NOMO-1 (cell line): ENCODE results near the gene KIF19.

Experiments
- DNase-seq, 2 experiments: peaks; one replicate each; lab custom pipeline; 2025; ENCODE audit not compliant: unreplicated experiment in 2 of 2; lab: John Stamatoyannopoulos, UW

Gene KIF19

DNA sequence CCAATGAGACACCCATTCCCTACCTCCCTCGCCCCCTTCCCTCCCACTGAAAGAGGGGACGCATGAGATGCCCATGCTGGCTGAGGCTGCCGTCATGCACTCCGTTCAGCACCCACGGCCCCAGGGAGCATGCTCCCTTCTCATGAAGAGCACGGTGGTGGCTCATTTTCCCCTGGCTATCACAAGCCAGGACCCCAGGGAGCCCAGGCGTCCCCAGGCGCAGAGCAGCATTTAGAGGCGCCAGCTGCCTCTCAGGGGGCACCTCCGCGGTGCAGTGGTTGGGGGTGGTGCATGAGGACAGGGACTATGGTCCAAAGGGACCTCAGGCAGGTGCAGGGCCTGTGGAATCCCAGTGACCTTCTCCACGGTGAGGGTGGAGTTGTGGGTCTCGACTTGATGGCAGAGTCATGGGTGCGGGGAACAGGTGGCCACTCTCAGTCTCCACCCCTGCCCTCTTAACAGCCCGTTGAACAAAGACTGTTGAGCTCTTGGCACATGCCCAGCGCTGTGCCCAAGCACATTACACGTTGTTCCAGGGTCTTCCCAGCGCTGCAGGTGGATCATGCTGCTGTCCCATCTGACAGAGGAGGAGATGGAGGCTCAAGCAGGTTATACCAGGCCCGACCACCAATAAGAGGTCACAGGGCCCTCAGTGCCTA lies 13.6 kb downstream of the KIF19 start:
- DNase-seq = no peak

DNA sequence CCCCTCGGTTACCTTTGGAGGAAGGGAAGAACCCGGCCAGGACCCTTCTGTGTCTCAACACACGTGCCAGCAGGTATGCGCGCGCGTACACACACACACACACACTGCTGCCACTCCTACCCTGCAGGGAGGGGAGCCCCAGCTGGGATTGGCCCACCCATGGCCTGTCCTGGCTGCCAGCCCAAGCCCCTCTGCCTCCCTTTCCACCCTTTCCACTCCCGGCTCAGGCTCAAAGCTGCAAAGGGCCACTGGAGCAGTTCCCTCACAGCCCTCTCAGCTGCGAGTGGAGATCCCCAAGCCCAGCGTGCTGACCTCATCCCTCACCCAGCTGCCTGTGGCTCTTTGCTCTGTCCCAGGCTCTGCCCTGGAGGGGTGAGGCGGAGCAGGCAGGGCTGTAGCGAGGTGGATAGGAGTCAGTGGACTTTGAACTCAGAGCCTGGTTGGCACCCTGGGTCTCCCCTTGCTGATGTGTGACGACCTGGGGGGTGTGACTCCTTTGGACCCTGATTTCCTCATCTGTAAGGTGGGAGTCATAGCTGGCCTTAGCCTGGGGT lies 14.5 kb downstream of the KIF19 start:
- no peak for DNase-seq

DNA sequence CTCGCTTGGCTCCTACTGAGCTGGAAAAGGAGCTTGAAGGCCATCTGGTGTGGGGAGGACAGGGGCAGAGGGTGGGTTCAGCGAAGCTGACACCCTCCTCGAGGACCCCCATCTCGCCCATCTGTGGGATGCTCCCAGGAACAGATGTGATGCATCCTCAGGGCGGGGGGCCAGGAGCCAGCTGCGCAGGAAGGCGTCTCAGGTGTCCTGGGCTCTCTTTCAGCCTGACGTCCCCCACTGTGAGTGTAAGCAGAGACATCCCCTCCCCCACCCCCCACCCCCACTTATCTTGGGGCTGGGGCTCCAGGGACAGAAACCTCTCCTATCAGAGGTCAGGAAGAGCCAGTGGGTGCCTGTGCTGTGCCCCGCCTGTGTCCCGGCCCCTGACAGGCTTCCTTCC lies 16.2 kb downstream of the KIF19 start:
- no peak for DNase-seq

DNA sequence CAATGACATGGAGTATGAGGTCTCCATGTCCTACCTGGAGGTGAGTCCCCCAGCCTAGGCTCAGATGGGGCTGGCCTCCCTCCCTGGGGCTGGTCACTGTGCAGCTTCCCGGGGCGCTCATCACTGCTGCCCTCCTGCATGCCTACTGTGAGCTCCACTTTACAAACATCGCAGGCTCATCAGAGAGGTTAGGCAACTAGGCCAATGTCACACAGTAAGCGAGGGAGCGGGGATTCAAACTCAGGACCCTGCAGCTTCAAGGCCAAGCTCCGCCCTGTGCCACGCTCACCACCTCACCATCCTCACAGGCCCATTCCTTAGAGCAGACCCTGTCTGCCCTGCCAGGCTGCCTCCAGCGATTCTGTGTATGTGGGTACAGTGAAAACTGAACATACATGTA lies 17.1 kb downstream of the KIF19 start:
- no peak for DNase-seq

DNA sequence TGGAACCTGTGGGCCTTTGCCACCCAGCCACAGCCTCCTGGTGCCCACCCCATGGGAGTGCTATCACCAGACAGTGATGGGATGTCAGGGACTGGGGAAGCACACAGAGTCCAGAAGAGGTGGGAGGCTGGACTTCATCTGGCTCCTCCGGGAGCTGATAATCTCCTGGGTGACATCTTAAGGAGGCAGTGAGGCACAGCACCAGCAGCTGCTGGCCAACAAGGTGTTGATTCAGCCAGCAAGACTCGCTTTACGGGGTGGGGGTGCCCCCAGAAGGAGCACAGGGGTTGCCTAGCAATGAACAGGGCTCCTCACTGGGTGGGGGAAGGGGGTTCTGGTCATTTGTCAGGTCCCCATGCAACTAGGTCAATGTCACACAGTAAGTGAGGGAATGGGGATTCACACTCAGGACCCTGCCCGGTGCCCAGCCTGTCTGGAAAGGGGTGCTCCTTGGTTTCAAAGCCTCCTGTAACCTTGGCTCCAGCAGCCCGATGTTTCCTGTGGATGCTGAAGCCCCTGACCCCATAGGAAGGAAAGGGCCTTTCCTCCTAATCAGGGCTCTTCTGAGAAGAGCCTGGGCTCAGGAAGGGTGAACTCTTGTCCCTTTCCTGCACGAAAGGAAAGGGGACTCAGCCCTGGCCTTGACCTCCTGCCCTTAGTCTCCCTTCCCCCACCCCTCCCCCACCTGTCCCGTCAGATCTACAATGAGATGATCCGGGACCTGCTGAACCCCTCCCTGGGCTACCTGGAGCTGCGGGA lies 17.7 kb downstream of the KIF19 start:
- DNase-seq = no peak

DNA sequence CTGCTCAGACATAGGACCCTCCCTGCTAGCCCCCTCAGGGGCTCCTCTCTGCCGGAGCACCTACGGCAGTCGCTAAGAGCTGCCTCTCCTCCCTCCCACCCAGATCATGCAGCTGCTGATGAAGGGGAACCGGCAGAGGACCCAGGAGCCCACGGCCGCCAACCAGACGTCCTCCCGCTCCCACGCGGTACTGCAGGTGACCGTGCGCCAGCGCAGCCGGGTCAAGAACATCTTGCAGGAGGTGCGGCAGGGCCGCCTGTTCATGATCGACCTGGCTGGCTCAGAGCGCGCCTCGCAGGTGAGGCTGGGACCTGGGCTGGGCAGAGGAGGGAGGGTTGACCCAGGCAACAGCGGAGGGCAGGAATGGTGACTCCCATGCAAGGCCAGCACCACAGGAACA lies 18.6 kb downstream of the KIF19 start:
- no peak for DNase-seq

DNA sequence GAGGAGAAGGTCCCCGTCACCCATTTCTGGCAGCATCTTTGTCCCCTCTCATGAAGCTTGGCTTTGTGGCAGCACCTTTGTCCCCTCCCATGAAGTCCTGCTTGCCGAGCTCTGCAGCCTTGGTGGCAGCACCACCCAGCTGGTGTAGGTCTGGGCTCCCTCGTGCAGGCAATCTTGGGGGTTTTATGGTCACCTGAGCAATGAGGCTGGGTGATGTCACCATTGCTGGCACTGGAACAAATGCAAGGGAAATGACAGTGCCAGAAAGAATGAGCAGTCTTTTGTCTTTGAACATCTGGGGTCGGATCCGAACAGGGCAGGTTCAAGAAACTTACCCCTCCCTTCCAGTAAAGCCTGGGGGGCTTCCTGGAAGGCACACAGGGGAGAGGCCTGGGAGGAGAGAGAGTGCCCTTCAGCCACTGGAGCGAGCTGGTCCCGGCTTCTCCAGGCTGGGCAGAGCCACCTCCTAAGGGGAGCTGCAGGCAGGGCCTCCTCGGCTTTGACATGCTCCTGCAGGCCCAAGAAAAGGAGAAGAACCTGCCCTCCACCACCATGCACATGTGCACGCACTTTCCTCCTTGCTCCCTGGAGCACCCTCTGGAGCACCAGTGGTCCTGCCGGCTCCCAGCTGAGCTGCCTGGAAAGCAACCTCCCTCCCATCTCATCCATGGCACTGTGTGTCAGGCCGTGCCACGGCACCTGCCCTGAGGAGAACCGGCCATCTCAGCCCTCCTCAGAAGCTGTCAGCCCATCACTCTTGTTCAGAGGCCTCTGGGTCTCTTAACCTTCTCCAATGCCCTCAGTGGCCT lies 19.6 kb downstream of the KIF19 start:
- no peak for DNase-seq

DNA sequence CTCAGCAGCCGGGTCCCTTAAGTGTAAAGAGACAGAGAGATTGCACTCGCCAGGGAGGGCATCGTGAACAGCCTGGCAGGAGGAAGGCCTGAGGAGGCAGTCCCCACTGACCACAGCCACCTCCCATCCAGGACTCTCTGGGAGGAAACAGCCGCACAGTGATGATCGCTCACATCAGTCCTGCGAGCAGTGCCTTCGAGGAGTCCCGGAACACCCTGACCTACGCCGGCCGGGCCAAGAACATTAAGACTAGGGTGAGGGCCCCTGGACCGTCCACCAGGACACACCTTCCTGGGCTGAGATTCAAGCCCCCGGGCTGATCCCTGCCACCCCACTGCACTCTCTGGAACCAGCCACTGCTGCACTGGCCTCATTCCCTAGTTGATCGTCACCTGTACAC lies 21.6 kb downstream of the KIF19 start:
- DNase-seq = no peak

DNA sequence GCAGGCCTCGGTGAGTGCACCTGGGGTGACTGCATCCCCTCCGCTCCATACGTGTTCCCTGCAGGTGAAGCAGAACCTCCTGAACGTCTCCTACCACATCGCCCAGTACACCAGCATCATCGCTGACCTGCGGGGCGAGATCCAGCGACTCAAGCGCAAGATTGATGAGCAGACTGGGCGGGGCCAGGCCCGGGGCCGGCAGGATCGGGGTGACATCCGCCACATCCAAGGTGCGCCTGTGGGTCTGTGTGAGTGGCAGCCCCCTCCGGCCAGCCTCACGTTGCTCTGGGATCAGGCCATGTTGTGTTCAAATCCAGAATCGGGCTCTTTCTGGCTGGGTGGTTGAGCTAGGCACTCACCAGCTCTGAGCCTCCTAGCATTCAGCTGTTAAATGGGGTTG lies 23.1 kb downstream of the KIF19 start:
- DNase-seq = no peak

DNA sequence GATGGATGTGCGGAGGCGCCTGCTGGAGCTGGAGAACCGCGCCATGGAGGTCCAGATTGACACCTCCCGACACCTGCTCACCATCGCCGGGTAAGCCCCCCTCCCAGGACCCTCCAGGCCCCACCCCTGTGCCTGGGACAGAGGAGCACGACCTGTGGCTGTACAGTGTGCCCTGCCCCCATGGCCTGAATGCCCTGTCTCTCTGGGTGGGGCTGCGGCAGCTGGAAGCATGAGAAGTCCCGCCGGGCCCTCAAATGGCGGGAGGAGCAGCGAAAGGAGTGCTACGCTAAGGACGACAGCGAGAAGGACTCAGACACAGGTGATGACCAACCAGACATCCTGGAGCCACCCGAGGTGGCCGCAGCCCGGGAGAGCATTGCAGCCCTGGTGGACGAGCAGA lies 24.5 kb downstream of the KIF19 start:
- no peak for DNase-seq

DNA sequence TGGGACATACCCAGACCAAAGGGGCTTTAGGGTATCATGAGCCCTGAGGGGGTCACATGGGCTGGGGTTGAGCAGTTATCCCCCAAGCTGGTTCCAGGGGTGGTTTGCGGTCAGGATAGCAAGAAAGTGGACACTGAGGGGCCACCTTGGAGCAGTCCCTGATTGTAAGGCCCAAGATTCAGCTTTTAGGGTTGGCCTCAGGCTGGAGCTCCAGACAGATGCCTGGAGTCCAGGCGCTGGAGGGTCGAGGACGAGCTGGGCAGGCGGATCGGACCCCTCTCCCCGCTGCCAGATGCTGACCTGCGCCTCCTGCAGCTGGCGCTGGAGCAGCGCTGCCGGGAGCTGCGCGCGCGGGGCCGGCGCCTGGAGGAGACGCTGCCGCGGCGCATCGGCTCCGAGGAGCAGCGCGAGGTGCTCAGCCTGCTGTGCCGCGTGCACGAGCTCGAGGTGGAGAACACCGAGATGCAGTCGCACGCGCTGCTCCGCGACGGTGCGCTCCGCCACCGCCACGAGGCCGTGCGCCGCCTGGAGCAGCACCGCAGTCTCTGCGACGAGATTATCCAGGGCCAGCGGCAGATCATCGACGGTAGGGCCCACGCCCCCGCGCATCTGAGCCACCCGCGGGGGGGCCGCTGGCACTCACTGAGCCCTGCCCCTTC lies 25.7 kb downstream of the KIF19 start:
- no peak for DNase-seq

DNA sequence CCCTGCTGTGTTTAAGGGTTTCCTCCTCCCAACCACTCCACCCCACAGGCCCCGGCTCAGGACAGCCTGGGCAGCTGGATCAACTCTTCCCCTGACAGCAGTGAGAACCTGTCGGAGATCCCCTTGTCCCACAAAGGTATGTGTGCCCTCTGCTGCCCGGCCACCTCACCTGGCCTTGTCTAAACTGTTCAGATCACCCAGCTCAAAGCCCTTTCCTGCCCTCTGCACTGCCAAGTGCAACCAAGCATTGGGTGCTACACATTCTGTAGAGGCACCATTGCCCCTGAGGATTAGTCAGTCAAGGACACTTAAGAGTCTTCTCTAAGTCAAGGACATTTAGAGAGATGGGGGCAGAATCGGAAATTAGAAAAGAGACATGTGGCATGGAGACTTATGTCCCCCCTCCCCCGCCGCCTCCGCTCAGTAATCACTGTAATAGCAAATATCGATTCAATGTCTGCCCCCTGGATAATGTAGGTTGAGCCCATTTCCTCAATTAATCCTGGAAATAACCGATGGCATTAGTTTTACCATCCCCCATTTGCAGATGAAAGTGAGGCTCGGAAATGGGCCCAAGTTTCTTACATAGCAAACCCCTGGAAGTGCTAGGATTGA lies 27.5 kb downstream of the KIF19 start:
- no peak for DNase-seq

DNA sequence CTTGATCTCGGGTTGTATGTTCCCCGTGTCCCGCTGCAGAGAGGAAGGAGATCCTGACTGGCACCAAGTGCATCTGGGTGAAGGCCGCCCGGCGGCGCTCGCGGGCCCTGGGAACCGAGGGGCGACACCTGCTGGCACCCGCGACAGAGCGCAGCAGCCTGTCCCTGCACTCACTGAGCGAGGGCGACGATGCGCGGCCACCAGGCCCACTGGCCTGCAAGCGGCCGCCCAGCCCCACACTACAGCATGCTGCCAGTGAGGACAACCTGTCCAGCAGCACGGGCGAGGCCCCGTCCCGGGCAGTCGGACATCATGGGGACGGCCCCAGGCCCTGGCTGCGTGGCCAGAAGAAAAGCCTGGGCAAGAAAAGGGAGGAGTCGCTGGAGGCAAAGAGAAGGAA lies 28.1 kb downstream of the KIF19 start:
- peak; percentile 55 to 65 for DNase-seq

DNA sequence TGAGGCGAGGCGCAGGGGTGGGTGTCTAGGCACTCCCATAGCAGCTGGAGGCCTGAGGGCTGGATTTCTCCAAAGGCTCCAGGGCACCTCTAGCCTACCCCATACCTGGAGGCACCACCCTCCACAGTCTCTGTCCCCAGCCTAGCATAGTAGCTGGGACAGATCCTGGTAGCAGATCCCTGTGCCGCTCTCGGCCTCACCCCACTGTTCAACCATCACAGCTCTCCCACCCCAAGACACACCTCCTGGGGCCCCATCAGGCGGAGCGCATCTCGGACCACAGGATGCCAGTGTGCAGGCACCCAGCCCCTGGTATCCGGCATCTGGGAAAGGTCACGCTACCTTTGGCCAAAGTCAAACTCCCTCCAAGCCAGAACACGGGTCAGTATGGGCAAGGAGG lies 28.5 kb downstream of the KIF19 start:
- DNase-seq = no peak

DNA sequence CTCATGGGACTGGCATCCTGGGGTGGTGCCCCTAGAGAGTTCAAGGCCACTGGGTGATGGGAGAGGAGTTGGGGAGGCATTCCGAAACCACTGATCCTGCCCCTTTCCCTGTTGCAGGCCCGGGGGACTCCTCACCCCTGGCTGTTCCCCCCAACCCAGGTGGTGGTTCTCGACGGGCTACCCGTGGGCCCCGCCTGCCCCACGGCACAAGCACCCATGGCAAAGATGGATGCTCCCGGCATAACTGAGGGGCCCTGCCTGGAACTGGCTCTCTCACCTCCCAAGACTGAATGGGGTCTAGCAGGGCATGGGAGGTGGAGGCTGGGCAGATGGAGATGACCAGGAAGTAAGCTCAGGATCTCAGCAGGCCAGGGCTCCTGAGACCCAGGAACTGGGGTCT lies 29.0 kb downstream of the KIF19 start:
- no peak for DNase-seq

DNA sequence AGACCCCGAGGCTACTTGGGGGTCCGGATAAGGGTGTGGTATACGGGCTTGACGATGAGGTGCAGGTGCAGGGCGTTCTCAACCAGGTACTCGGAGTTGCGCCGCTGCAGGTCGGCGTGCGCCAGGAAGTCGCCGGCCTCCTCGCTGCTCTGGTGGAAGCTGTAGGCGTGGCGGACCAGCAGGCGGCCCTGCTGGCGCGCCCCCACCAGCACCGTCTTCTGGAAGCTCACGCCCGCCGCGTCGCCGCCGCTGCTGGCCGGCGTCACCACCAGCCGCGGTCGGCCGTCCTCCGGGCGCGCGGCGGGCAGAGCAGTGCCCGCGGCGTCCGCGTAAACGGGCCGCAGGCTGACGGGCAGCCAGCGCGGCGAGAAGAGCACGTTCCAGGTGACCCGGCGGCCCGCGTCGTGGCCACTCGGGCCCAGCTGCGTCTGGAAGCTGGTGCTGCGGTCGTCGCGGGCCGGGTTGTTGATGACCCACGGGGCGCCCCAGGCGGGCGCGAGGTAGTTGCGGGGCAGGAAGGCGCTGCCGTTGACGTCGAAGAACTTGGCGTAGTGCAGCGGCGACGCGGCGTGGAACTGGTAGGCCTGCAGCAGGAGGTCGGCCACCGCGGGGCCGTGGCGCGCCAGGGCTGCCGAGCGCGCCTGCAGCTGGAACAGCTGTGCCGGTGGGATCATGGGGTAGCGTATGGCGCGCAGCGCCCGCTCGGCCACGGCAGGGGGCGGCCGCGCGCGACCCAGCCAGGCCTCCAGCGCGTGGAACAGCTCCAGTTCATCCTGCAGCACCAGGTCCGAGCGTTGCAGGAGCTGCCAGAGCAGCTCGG lies 30.8 kb downstream of the KIF19 start:
- peak; percentile 56 to 64 for DNase-seq

DNA sequence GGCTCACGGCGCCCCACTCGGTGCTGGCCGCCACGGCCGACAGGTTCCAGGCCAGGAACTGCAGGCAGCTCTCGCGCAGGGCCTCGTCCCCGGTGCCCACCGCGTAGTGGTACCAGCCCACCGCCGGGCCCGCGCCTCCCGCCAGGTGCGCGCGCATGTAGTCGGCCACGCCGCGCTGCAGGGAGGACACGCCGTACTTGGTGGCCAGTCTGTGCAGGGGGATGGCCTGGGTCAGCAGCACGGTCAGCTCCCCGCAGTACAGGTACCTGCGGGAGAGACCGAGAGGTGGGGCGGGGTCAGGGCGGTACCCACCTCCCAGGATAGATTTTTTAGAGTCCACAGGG lies 31.4 kb downstream of the KIF19 start:
- no peak for DNase-seq

DNA sequence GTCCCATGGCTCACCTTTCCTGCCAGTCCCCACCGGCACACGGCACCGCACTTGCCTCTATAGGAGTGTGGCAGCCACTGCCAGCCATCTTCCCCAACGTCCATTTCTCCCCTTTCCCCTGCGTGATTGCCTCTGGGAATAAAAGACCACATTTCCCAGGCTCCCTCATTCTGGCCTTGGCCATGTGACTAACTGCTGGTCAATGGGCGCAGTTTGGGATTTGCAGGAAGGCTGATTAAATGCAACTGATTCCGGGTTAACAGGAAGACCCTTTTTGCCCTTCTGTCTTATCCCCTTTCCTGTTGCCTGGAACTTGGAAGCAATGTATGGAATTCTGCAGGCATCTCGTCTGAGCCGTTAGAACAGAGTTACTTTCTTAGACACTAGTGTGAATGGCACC lies 32.7 kb downstream of the KIF19 start:
- DNase-seq = no peak

DNA sequence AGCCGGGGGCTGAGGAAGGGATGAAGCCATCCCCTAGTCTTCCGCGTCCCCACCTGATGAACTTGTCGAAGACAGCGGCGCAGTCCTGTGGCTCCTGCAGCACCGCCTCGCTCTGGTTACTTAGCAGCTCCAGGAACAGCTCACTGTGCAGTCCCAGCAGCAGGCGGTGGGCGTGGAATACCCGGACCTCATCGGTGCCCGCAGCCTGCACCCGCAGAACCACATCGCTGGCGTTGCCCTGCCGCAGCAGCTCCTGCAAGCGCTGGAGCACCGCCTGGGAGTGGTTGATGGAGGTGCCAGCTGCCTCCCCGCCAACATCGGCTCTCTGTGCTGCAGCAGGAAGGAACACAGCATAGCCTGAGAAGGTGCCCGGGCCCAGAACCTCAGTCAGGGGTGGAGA lies 33.9 kb downstream of the KIF19 start:
- DNase-seq = no peak

DNA sequence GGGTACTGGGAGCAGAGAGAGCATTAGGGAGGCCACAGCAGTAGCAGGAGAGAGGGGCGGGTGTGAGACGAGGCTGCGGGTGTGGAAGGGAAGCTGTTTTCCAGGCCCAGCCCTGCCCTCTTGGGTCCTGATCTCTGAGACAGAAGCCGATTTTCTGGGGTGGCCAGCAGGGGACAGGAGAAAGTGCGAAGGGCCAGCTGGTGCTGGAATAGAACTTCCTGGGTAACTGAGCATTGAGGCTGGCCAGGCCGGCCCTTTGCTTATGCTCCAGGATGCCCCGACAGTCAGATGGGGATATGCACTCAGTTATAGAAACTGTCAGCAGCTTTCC lies 34.8 kb downstream of the KIF19 start:
- no peak for DNase-seq
